ENCODE data around the gene MAP6.

The MAP6 gene

GRCh38 chr11:75598264-75598663, 70.6 kb downstream of the MAP6 start:
- TF ChIP-seq GATA2 (IDR thresholded peaks at IDR 0.05; ENCODE audit: low read depth, low read length): no peak

DNA sequence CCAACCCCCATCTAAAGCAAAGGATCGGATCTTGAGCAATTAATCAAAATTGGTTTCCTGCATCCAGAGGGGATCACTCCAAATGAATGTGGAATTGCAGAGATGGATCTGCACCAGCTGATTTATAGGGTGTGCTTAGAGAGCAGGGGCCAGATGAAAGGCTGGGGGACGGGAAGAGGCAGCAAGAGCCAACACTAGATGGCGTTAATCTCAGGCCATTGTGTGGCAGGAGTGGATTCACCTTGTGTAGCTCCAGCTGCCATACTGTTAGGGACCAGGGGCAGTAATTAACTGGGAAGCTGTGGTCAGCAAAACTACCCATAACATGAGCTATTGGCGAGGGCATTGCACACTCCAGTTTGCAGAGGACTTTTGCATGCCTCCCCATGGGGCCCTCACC, 71.2 kb downstream of the MAP6 start:
- TF ChIP-seq GATA2 (IDR thresholded peaks at IDR 0.05; ENCODE audit: low read depth, low read length) (no peak), GATA3 (IDR thresholded peaks at IDR 0.05; ENCODE audit: low read depth, low read length) (no peak)

DNA sequence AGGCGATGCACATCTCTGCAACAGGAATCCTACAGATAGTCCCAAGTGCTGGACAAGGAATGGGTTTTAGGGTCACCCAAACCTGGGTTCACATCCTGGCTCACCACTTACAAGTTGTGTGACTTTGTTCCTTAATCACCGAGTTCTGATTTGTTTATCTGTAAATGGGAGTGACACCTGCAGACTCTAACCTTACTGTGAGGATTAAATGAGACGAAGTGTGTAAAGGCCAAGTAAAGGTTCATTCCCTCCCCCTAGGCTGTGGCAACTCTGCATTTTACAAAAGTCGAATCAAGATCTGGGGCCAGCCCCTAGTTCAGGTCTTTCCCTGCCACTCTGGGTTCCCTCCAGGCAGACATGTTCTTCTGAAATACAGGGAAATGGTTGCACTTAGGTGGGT, 71.9 kb downstream of the MAP6 start:
- TF ChIP-seq GATA3 (IDR thresholded peaks at IDR 0.05; ENCODE audit: low read depth, low read length) (no peak), GATA2 (IDR thresholded peaks at IDR 0.05; ENCODE audit: low read depth, low read length) (no peak)

GRCh38 chr11:75595429-75595828, 73.4 kb downstream of the MAP6 start:
- TF ChIP-seq GATA3 (IDR thresholded peaks at IDR 0.05; ENCODE audit: low read depth, low read length) (no peak), GATA2 (IDR thresholded peaks at IDR 0.05; ENCODE audit: low read depth, low read length) (no peak)

DNA sequence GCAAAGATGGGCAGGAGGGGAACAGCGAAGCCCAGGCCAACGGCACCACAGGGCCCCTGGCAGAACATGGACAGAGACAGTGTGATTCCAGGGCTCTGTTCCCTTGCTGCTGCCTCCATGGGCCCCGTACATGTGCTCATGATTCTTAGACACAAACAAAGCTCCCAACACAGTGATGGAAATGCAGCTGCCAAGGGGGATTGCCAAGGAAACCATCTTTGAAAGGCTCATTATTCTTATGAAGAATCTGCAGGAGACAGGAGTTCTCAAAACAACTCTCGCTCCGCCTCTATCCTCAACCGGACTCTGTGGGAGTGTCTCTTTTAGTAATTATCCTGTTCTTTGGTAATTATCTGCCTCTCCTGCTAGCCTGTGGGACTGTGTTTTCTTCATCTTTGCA, 74.6 kb downstream of the MAP6 start:
- TF ChIP-seq GATA3 (IDR thresholded peaks at IDR 0.05; ENCODE audit: low read depth, low read length): no peak
- TF ChIP-seq GATA2 (IDR thresholded peaks at IDR 0.05; ENCODE audit: low read depth, low read length): no peak

GRCh38 chr11:75593286-75593915, 75.4 kb downstream of the MAP6 start:
- TF ChIP-seq GATA3 (IDR thresholded peaks at IDR 0.05; ENCODE audit: low read depth, low read length) (no peak), GATA2 (IDR thresholded peaks at IDR 0.05; ENCODE audit: low read depth, low read length) (no peak)

GRCh38 chr11:75592715-75593114, 76.1 kb downstream of the MAP6 start:
- TF ChIP-seq GATA3 (IDR thresholded peaks at IDR 0.05; ENCODE audit: low read depth, low read length) (no peak), GATA2 (IDR thresholded peaks at IDR 0.05; ENCODE audit: low read depth, low read length) (no peak)

DNA sequence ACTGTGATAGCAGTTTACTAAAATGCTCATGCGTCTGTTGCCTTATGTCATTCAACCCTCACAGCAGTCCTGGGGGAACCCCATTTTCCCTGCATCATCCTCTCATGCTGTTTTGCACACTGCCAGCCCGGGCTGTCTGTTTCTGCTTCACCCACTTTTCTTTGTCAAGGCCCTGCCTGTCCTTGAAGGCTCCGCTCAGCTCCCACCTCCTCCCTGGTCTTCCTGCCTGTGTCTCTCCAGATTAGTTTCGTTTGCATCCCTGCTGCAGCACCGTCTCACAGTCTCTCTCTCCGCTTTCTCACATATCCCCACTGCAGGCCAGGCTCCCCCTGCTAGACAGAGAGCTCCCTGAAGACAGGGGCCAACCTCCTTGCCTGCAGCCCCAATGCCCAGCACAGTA, 76.9 kb downstream of the MAP6 start:
- TF ChIP-seq GATA2 (IDR thresholded peaks at IDR 0.05; ENCODE audit: low read depth, low read length) (no peak), GATA3 (IDR thresholded peaks at IDR 0.05; ENCODE audit: low read depth, low read length) (no peak)

- TF ChIP-seq GATA3 (IDR thresholded peaks at IDR 0.05; ENCODE audit: low read depth, low read length): no peak
- TF ChIP-seq GATA2 (IDR thresholded peaks at IDR 0.05; ENCODE audit: low read depth, low read length): no peak
Observed at GRCh38 chr11:75591371-75591770, 77.5 kb downstream of the MAP6 start.

DNA sequence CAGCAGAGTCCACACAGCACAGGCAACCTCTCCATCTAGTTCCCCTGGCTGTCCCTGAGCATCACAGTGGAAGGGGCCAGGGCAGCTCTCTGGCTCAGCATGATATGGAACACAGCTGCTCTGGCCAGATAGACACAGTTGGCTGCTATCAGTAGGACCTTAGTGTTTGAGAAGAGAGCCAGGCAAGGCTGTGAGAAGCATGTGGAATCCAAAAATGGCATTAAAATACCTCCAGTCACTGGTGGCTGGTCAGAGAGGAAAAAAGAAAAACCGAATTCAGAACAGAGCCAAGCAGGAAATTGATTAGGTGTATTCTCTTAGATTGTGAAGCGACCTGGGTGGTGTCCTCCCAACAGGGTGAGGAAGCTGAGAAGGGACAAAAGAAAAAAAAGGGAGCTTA, 78.9 kb downstream of the MAP6 start:
- no peak for TF ChIP-seq GATA2 (IDR thresholded peaks at IDR 0.05; ENCODE audit: low read depth, low read length)
- TF ChIP-seq GATA3 (IDR thresholded peaks at IDR 0.05; ENCODE audit: low read depth, low read length): no peak

GRCh38 chr11:75589051-75589450, 79.8 kb downstream of the MAP6 start:
- TF ChIP-seq GATA3 (IDR thresholded peaks at IDR 0.05; ENCODE audit: low read depth, low read length) (no peak), GATA2 (IDR thresholded peaks at IDR 0.05; ENCODE audit: low read depth, low read length) (no peak)

GRCh38 chr11:75588051-75588481, 80.8 kb downstream of the MAP6 start:
- no peak for TF ChIP-seq GATA3 (IDR thresholded peaks at IDR 0.05; ENCODE audit: low read depth, low read length)
- TF ChIP-seq GATA2 (IDR thresholded peaks at IDR 0.05; ENCODE audit: low read depth, low read length): no peak

GRCh38 chr11:75586395-75586794, 82.4 kb downstream of the MAP6 start:
- TF ChIP-seq GATA3 (IDR thresholded peaks at IDR 0.05; ENCODE audit: low read depth, low read length) (no peak), GATA2 (IDR thresholded peaks at IDR 0.05; ENCODE audit: low read depth, low read length) (no peak)

DNA sequence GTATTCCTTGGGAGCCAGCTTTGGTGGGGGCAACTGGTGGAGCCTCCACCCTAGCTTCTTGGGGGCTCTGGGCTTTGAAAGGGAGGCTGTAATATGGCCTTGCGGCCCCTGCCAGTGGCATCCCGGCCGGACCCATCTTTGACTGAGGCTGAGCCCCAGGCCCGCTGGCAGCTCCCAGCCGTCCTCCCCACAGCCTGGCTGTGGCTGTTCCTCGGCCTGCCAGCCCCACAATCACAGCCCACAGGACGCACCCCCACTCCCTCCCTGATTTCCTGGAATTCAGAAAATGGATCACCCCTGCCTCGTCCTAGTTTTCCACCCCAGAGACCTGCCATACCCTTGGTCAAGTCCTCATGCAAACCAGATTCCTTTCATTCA, 83.6 kb downstream of the MAP6 start:
- TF ChIP-seq GATA3 (IDR thresholded peaks at IDR 0.05; ENCODE audit: low read depth, low read length) (no peak), GATA2 (IDR thresholded peaks at IDR 0.05; ENCODE audit: low read depth, low read length) (no peak)

DNA sequence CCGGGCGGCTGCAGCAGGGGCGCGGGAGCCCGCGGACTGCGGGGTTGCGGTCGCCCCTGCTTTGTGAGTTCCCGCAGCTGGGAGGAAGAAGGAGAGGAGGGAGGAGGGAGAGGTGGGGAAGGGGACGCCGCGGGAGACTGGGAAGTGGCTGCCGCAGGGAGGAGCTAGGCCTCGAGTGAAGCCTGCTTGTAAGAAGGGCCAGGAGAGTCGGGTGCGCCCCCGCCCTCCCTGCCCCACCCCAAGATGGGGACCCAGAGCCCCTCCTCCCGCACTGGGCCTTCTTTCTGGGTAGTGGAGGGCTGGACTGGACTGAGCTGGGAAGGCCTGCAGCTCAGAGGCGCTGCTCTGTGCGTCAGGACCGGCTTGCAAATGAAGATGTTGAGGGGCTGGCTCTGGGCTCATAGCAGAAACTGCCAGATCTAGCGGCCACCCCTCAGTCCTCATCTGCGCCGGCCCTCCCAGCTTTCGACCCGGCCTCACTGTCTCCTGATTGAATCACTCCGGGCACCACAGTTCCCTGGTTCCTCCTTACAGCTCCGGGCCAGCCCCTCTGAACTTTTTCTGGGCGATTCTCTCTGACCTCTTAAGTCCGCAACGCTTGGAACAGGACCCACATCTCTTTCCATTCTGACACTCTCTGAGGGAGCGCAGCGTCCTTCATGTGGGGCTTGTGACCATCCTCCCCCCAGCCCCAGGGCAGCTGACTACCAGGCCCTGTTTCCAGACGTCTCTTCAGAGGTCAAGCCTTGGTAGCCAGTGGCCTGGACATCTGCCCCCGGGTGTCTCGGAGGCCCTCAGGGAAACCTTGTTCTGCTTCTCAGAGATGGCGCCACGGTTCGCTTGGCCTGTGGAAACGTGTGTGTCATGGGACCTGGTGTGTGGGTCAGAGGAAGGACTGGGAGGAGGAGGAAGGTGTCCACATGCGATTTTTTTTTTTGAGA, 84.8 kb downstream of the MAP6 start:
- TF ChIP-seq GATA3 (IDR thresholded peaks at IDR 0.05; ENCODE audit: low read depth, low read length) (no peak), GATA2 (IDR thresholded peaks at IDR 0.05; ENCODE audit: low read depth, low read length) (no peak)
